ENCODE data around the gene MEG3.
A peak's percentile ranks its signal among the peaks of the same experiment; 100 is the strongest.

Gene MEG3

GRCh38 chr14:100840286-100841065, 14.6 kb downstream of the MEG3 start:
- no peak overlapping the region for H3K23ac ChIP-seq (ENCODE audit: low read length)
- H2BK15ac ChIP-seq (replicated peaks; ENCODE audit: low read depth) = no peak overlapping the region
- no peak overlapping the region for H3K4me2 ChIP-seq (ENCODE audit: low read length)
- no peak overlapping the region for H4K5ac ChIP-seq (ENCODE audit: low read length)
- no peaks in the 10 kb centered on the region for H3K27me3 ChIP-seq (ENCODE audit: insufficient read depth, low read length, poor library complexity)
- no peak overlapping the region for H4K8ac ChIP-seq (ENCODE audit: low read depth, low read length)
- H3K79me1 ChIP-seq (ENCODE audit: low read length) = no peaks in the 10 kb centered on the region
- WGBS (ENCODE audit: extremely low coverage, insufficient coverage, low lambda C conversion rate) = no CpG with 5 or more reads among the region's 21 CpGs
- no peak overlapping the region for H3K4me3 ChIP-seq (ENCODE audit: low read length)
- H3K27ac ChIP-seq (ENCODE audit: low read depth, low read length) = peak overlapping the region; percentile 63
- no peak overlapping the region for H3K9ac ChIP-seq (ENCODE audit: low read length)
- H3K79me2 ChIP-seq (ENCODE audit: control insufficient read depth, insufficient read depth, low read length) = no peaks in the 10 kb centered on the region
- H3K18ac ChIP-seq (ENCODE audit: low read length) = no peak overlapping the region
- DNase-seq = no peak
- no peak overlapping the region for H2BK5ac ChIP-seq (ENCODE audit: low read length)
- peak overlapping the region; percentile 62 for H3K56ac ChIP-seq (ENCODE audit: low read length)
- H3K4ac ChIP-seq (ENCODE audit: low read depth, low read length) = no peak overlapping the region
- no peak overlapping the region for H2BK120ac ChIP-seq (ENCODE audit: low read depth, low read length)
- H3K36me3 ChIP-seq (ENCODE audit: control insufficient read depth, insufficient read depth, low read length) = no peaks in the 10 kb centered on the region
- no peaks in the 10 kb centered on the region for H3K4me1 ChIP-seq (ENCODE audit: control insufficient read depth, low read depth, low read length)
- no peak overlapping the region for H2AK5ac ChIP-seq (ENCODE audit: low read length)

- Histone ChIP-seq H3K18ac (ENCODE audit: low read length) (no peak overlapping the region), H3K4me2 (ENCODE audit: low read length) (no peak overlapping the region), H3K79me2 (ENCODE audit: control insufficient read depth, insufficient read depth, low read length) (no peaks in the 10 kb centered on the region), H2BK120ac (ENCODE audit: low read depth, low read length) (no peak overlapping the region), H3K4ac (ENCODE audit: low read depth, low read length) (no peak overlapping the region), H2AK5ac (ENCODE audit: low read length) (no peak overlapping the region), H3K27me3 (ENCODE audit: insufficient read depth, low read length, poor library complexity) (no peaks in the 10 kb centered on the region), H3K56ac (ENCODE audit: low read length) (peak overlapping the region; percentile 62), H3K79me1 (ENCODE audit: low read length) (no peaks in the 10 kb centered on the region), H3K27ac (ENCODE audit: low read depth, low read length) (peak overlapping the region; percentile 63), H2BK15ac (replicated peaks; ENCODE audit: low read depth) (no peak overlapping the region), H3K9ac (ENCODE audit: low read length) (no peak overlapping the region), H3K23ac (ENCODE audit: low read length) (no peak overlapping the region), H3K4me3 (ENCODE audit: low read length) (no peak overlapping the region), H3K36me3 (ENCODE audit: control insufficient read depth, insufficient read depth, low read length) (no peaks in the 10 kb centered on the region), H2BK5ac (ENCODE audit: low read length) (no peak overlapping the region), H4K5ac (ENCODE audit: low read length) (no peak overlapping the region), H4K8ac (ENCODE audit: low read depth, low read length) (no peak overlapping the region), H3K4me1 (ENCODE audit: control insufficient read depth, low read depth, low read length) (no peaks in the 10 kb centered on the region)
- WGBS (ENCODE audit: extremely low coverage, insufficient coverage, low lambda C conversion rate) = no CpG with 5 or more reads among the region's 21 CpGs
- DNase-seq = no peak
These were observed 15.3 kb downstream of the MEG3 start for GRCh38 chr14:100841066-100841760.

GRCh38 chr14:100841761-100842403, 16.0 kb downstream of the MEG3 start:
- Histone ChIP-seq H3K18ac (ENCODE audit: low read length) (no peak overlapping the region), H3K9ac (ENCODE audit: low read length) (no peak overlapping the region), H2BK5ac (ENCODE audit: low read length) (no peak overlapping the region), H3K36me3 (ENCODE audit: control insufficient read depth, insufficient read depth, low read length) (no peaks in the 10 kb centered on the region), H4K8ac (ENCODE audit: low read depth, low read length) (no peak overlapping the region), H3K23ac (ENCODE audit: low read length) (no peak overlapping the region), H3K4me1 (ENCODE audit: control insufficient read depth, low read depth, low read length) (no peaks in the 10 kb centered on the region), H3K27ac (ENCODE audit: low read depth, low read length) (no peak overlapping the region), H2BK120ac (ENCODE audit: low read depth, low read length) (no peak overlapping the region), H3K4me3 (ENCODE audit: low read length) (no peak overlapping the region), H3K4ac (ENCODE audit: low read depth, low read length) (no peak overlapping the region), H2BK15ac (replicated peaks; ENCODE audit: low read depth) (no peak overlapping the region), H2AK5ac (ENCODE audit: low read length) (peak overlapping the region; percentile 30), H4K5ac (ENCODE audit: low read length) (no peak overlapping the region), H3K79me2 (ENCODE audit: control insufficient read depth, insufficient read depth, low read length) (no peaks in the 10 kb centered on the region), H3K27me3 (ENCODE audit: insufficient read depth, low read length, poor library complexity) (no peaks in the 10 kb centered on the region), H3K56ac (ENCODE audit: low read length) (no peak overlapping the region), H3K4me2 (ENCODE audit: low read length) (no peak overlapping the region), H3K79me1 (ENCODE audit: low read length) (no peaks in the 10 kb centered on the region)
- no peak for DNase-seq
- no CpG with 5 or more reads among the region's 15 CpGs for WGBS (ENCODE audit: extremely low coverage, insufficient coverage, low lambda C conversion rate)

- H3K36me3 ChIP-seq (ENCODE audit: control insufficient read depth, insufficient read depth, low read length) = no peaks in the 10 kb centered on the region
- WGBS (ENCODE audit: extremely low coverage, insufficient coverage, low lambda C conversion rate) = no CpG with 5 or more reads among the region's 8 CpGs
- H3K4me1 ChIP-seq (ENCODE audit: control insufficient read depth, low read depth, low read length) = no peaks in the 10 kb centered on the region
These were observed 16.9 kb downstream of the MEG3 start for GRCh38 chr14:100842799-100843198.

GRCh38 chr14:100844082-100844408, 18.1 kb downstream of the MEG3 start:
- Histone ChIP-seq H3K4me2 (ENCODE audit: low read length) (no peak overlapping the region), H3K4ac (ENCODE audit: low read depth, low read length) (no peak overlapping the region), H3K79me2 (ENCODE audit: control insufficient read depth, insufficient read depth, low read length) (no peaks in the 10 kb centered on the region), H3K4me3 (ENCODE audit: low read length) (no peak overlapping the region), H2BK15ac (replicated peaks; ENCODE audit: low read depth) (no peak overlapping the region), H2BK120ac (ENCODE audit: low read depth, low read length) (no peak overlapping the region), H2AK5ac (ENCODE audit: low read length) (no peak overlapping the region), H3K79me1 (ENCODE audit: low read length) (no peaks in the 10 kb centered on the region), H3K23ac (ENCODE audit: low read length) (no peak overlapping the region), H3K56ac (ENCODE audit: low read length) (no peak overlapping the region), H2BK5ac (ENCODE audit: low read length) (no peak overlapping the region), H3K36me3 (ENCODE audit: control insufficient read depth, insufficient read depth, low read length) (no peaks in the 10 kb centered on the region), H3K4me1 (ENCODE audit: control insufficient read depth, low read depth, low read length) (no peaks in the 10 kb centered on the region), H3K27ac (ENCODE audit: low read depth, low read length) (no peak overlapping the region), H4K8ac (ENCODE audit: low read depth, low read length) (no peak overlapping the region), H4K5ac (ENCODE audit: low read length) (no peak overlapping the region), H3K18ac (ENCODE audit: low read length) (no peak overlapping the region), H3K27me3 (ENCODE audit: insufficient read depth, low read length, poor library complexity) (no peaks in the 10 kb centered on the region), H3K9ac (ENCODE audit: low read length) (no peak overlapping the region)
- no CpG with 5 or more reads among the region's 4 CpGs for WGBS (ENCODE audit: extremely low coverage, insufficient coverage, low lambda C conversion rate)
- no peak for DNase-seq

More at GRCh38 chr14:100842799-100843198, 16.9 kb downstream of the MEG3 start:
- Histone ChIP-seq H3K79me1 (ENCODE audit: low read length) (no peaks in the 10 kb centered on the region), H2AK5ac (ENCODE audit: low read length) (no peak overlapping the region), H3K4ac (ENCODE audit: low read depth, low read length) (no peak overlapping the region), H3K27me3 (ENCODE audit: insufficient read depth, low read length, poor library complexity) (no peaks in the 10 kb centered on the region), H4K5ac (ENCODE audit: low read length) (no peak overlapping the region), H3K4me3 (ENCODE audit: low read length) (no peak overlapping the region), H3K4me2 (ENCODE audit: low read length) (no peak overlapping the region), H2BK15ac (replicated peaks; ENCODE audit: low read depth) (no peak overlapping the region), H2BK120ac (ENCODE audit: low read depth, low read length) (no peak overlapping the region), H3K18ac (ENCODE audit: low read length) (no peak overlapping the region), H2BK5ac (ENCODE audit: low read length) (no peak overlapping the region), H3K23ac (ENCODE audit: low read length) (no peak overlapping the region), H3K56ac (ENCODE audit: low read length) (peak overlapping the region; percentile 0), H3K79me2 (ENCODE audit: control insufficient read depth, insufficient read depth, low read length) (no peaks in the 10 kb centered on the region), H3K9ac (ENCODE audit: low read length) (no peak overlapping the region), H3K27ac (ENCODE audit: low read depth, low read length) (no peak overlapping the region), H4K8ac (ENCODE audit: low read depth, low read length) (no peak overlapping the region)
- no peak for DNase-seq

Measured in mesendoderm (in vitro differentiated cells).